Measurements from ENCODE around the gene RIPK4.
"Not testable (repeated sequence)": the region's sequence is repeated elsewhere in the genome, so short reads cannot be mapped to it uniquely, and the experiment has no call there.

The RIPK4 gene

DNA sequence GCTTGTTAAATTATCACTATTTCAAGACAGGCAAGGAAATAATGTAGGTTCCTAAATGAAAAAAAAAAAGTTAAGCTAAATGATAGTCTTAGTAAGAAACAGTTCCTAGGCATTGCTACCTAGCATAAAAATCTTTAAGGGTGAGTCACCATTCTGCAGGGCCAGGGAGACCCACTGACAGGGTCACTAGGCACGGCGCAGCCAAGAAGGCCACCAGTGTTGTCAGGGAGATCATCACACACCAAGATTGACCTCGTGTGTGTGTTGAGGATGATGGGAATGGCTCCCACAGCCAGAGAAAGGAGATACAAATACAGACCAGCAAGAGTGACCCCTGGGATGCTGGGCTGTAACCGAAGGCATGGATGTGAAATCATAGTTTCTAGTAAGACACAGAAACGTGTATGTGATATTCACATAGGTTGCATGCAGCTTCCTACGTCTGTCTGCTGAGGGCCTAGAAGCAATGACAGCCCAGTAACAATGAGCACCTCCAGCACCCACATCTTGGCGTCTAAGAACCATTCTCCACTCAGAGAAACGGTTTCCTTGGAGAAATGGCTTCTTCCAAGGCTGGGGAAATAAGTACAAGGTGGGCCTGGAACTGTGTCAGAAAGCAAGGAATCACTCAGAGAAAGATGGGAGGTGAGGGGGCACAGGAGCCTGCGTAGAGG is 29.1 kb downstream of the RIPK4 start:
- no peak for DNase-seq (ENCODE audit: low read depth in 3 of 3)

DNA sequence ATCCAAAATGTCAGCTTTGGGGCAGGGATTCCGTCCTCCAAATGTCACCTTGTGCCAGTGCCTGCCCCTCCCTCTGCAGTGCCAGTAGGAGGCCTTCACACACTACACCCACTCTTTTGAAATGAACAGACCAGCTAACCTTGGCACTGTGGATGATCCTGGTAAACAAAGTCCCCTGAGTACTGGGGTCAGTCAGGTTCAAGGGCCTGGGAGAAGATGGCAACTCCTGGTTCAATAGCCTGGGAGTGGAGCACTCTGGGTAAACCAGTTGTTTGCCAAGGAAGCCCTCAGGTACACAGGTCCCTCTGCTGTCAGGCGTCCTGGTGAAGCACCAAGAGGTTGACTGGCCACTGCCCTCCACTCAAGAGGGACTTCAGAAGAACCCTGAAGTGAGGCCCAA is 30.4 kb downstream of the RIPK4 start:
- DNase-seq (ENCODE audit: low read depth in 3 of 3), result no peak

DNA sequence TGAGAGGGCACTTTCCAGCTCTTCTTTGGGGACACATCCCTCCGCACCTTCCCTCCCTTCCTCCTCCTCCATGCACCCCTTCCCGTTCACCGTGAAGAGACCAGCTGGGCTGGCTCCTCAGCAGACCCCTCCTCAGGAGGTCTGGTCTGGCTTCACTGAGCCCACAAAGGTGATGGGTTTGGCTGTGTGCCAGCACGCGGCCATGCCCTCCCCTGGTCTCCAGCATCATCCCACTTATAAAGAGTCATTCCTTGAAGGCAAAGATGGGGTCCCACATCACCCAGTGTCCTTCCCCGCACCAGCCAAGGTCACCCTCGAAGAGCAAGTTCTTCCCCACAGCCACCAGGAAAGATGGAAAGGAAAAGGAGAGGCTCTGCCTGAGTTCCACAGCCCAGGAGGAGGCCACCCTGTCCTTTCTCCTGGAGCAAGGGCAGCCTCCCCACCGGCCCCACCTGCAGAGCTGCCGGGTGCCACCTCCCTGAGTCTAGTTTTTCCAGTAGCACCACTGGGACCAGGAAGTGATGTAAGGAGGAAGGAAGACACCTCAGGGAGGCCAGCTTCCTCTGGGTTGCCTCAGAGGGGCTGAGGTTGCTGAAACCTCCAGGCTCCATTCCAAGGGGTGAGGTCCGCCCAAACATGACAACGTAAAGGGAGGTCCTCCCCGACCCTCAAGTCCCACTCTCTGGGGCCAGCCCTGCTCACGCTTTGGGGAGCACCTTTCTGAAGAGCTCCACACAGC is 32.7 kb downstream of the RIPK4 start:
- no peak for DNase-seq (ENCODE audit: low read depth in 3 of 3)

DNA sequence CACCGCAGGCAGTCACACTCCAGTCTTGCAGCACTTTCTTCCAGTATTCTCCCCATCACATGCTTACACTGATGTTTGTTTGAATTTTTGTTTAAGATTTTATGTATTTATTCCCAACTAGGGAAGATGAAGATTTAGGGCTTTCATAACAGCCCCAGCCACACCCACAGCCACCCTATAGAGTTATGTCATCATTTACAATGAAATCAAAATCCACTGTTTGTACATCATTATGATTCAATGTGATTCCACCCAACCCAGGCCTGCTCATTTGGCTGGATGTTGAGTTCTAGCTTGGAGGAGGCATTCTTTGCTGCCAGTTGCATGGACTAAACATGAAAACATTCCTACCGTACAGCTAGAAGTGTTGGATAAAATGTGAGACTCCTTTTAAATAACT is 35.8 kb downstream of the RIPK4 start:
- no peak for DNase-seq (ENCODE audit: low read depth in 3 of 3)

DNA sequence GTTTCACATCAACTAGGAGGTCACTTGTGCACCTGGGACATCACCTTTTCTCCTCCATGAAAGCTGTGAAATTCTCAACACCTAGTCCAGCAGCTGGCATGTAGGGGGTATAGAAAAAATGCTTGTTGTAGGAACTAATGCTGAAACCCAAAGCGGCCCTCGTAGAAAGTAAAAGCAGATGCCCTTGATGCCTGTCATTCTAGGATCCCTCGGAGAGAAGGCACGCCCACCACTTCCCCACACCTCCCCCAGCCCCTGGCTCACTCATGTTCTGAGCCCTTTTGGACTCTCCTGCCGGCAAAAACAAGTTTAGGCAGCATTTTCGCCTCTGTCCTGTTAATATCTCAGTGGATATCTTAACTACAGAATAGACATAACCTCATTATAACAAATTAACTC is 36.5 kb downstream of the RIPK4 start:
- no peak for DNase-seq (ENCODE audit: low read depth in 3 of 3)

DNA sequence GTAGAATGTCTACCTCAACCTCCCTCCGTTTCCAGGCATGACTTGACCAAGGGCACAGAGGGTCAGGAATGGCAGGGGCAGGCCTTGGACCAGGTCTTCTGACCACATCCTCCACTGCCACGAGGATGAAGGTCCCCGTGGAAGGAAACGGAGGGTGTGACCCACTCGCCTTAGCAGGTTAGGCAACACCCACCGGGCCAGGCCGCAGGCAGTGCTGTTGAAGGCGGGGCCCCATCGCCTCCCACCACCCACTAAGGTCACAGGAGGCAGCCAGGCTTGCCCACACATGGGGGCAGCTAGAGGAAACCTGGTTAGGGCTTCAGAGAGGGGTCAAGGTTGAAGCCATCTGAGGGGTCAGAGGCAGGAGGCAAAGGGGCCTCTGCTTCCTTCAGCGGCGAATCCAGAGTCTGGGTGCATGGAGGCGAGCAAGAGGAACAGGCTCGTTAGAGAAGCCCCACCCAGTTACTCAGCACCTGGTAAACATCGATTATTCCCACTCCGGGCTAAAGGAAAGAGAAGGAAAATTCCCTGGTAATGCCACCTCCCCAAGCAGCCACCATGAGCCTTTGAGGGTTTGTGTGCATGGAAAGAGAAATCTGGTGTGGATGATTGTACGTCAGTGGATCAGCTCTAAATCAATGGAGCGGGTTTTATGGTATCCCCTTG is 37.0 kb downstream of the RIPK4 start:
- no peak for DNase-seq (ENCODE audit: low read depth in 3 of 3)

DNA sequence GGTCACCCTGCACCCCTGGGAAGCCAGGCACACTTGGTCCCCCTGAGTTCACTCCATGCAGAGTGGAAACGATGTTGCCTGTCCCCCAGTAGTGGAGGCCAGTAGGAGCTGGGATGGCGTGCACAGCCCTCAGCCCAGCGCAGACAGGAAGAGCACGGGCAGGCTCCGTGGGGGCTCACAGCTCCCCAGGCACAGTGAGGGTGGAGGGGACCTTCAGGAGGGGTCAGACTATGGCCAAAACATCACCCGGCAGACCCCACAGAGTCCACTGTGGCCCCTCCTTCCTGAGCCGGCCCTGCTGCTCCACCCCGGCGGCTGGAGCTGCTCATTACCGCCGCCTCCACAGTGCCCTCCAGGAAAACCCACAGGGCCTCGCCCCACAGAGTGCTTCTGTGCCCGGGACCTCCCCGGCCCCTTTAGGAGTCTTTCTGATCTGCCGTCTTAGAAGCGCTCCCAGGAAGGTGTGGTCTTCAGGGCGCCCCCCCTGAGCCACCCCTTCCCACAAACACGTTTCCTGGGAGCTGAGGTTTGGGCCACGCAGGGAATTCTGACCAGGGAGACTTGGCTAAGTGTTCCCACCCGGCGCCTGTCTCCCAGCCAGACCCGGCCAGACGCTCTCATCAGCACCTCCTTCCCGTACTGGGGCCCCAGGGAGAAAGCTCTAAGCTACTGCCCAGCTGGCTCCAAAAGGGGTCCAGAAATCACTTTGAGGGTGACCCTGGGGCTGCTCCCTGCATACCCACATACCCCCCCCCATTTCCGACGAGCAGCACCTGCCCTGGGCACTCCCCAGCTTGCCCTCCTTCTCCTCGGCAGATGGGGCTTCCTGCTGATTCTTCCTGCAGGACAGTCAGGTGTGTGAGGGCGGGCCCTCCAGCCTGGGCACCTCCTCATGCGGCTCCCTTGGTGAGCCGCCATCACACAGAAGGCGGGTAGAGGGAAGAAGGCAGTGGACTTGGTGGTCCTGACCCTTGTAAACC is 38.8 kb downstream of the RIPK4 start:
- DNase-seq (ENCODE audit: low read depth in 3 of 3), result no peak

DNA sequence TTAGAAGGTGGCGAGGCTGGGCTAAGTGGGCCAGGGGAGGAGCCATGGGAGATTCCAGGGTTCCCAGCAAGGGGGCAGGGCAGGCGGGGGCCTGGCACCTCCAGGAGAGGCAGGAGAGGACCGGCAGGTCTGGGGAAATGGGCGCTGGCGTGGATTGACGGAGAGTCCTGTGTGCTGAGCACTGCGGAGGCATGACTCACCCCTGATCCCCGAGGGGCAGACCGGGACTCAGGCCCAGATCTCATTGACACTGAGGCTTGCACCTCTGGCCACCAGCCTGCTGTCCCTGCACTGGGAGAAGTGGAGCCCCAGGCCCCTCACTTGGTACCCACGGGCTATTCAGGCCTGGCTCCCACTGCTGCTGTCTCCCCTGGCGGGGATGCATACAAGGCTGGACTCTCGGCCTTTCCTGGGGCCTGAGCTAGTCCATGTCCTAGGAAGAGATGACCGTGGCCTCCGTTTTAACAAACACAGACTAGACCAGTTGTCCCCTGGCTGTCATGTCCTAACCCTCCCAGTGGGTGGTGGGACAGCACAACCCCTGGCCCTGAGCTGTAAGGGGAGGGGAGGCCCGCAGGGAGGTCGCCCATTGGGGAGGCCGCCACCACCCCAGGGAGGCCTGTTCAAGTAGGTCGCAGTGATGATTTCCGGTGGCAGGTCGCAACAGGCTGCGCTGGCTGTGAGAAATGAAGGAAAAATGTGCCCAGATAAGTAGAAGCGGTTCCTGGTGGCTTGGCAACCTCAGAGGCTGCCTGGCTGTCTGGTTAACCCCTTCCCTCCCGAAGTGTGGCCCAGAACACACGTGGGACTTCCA is 39.7 kb downstream of the RIPK4 start:
- no peak for DNase-seq (ENCODE audit: low read depth in 3 of 3)

DNA sequence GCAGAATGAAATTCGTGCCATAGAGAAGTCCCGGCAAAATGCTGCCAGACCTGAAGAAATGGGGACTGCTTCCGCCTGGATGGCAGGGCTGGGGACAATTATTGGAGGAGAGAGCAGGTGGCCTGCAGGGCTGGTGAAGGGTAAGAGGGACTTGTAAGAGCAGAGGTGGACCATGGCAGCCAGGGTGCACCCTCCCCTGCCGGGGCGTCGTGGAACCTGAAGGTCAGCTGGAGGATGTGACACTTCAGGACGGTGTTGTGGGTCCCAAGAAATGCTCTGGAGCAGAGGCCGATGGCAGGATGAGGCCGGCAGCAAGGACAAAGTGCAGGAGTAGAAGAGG is 40.3 kb downstream of the RIPK4 start:
- no peak for DNase-seq (ENCODE audit: low read depth in 3 of 3)

DNA sequence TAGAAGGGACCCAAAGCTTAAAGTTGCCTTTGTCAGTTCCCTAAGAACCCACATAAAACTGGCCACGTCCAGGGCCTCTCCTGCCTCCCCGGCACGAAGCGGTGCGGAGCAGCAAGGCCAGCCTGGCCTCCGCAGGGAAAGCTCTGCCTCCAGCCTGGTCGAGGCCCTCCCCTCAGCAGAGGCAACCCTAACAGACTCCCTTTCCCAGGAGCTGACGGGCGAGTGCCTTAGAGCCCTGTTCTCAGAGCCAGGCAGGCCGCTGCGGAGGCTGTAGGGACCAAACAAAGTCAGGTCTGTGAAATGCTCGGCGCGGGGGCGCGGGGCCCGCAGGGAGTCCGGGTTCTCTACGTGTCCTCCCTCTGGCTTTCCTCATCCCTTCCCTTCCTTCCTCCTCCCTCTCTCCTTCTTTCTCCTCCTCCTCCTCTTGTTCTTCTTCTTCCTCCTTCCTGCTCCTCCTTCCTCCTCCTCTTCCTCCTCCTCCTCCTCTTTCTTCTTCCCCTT is 40.7 kb downstream of the RIPK4 start:
- DNase-seq (ENCODE audit: low read depth in 3 of 3), result no peak

DNA sequence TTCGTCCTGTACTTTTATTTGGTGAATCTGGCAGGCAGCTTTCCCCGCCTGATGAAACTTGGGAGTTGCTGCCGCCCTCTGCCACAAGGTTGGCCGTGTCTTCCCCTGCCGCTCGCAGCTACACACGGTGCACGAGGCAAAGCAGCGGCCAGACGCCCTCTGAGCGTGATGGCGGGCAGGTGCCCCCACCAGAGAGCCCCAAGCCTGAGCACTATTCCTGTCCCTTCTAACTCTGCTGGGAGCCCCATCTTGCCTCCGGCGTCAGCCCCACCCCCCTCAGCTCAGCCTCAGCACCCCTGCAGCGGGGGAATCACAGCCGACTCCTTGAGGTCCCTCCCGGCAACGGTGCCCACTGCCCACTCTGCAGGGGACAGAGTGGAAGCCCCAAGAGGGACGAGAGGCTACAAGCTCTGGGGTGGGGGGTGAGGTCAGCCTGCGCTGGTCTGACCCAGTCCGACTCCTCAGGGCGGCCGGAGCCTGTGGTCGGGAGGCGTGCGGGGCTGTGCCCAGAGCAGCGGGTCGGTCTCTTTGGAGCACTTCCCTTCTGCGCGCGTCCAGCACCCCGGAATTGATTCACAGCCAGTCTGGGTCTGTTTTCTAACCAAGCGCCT is 41.3 kb downstream of the RIPK4 start:
- DNase-seq (ENCODE audit: low read depth in 3 of 3), result no peak

DNA sequence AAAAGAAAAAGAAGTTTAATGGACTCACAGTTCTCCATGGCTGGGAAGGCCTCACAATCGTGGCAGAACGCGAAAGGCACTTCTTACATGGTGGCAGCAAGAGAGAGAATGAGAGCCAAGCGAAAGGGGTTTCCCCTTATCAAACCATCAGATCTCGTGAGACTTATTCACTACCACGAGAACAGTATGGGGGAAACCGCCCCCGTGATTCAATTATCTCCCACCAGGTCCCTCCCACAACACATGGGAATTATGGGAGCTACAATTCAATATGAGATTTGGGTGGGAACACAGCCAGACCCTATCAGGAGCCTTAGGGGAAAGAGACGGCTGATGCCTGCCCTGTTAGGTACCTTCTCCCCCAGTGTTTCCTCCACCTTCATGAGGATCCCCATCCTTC is 43.0 kb downstream of the RIPK4 start:
- DNase-seq (ENCODE audit: low read depth in 3 of 3), result not testable (repeated sequence)

DNA sequence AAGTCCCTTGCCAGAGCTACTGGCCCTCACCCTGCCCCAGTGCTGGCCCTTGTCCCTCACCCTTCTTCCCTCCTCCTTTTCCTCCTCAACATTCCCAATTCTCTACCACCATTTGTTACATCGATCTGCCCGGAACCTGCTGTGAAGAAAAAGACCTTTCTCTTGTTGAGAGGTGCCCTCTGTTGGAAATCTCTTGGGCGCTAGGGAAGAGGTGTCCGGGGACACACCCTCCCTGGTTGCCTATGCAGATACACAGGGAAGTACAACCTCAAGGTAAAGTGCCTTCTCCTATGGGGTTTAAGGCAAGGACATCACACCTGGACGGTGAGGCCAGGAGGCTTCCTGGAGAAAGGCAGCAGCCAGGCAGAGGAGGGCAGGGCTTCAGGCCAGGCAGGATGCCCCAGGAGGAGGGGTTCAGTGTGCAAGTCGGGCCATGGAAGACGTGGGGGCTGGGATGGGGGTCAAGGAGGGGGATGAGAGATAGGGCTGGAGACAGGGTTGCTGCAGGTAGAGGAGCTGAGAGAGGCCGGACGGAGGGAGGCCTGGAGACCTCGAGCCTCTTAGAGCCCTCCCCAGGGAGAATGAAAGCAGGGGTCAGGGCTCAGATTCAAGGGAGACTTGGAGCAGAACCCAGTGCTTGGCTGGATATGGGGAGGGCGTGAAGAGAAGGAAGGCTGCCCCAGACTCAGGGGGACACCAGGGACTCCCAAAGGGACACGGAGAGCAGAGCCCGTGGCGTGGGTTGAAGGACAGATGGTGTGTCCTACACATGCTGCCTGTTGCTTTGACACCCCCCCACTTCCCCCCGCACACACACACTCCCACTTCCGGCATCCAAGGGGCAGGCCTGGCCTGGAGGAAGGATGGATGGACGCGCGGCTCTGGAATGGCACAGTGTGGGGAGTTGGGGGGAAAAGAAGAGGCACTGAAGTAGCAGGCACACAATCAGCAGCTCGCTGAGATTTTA is 44.5 kb downstream of the RIPK4 start:
- no peak for DNase-seq (ENCODE audit: low read depth in 3 of 3)

DNA sequence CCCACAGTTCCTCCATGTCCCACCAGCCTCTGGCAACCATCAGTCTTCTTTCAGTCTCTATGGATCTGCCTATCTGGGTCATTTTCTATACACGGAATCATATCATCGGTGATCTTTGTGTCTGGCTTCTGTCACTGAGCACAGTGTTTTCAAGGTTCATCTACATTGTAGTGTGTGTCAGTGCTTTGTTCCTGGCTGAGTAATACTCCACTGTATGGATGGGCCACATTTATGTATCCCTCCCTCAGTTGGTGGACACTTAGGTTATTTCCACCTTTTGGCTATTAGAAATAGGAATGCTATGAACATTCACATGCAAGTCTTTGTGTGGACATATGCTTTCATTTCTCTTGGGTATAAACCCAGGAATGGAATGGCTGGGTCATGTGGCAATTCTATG is 46.6 kb downstream of the RIPK4 start:
- DNase-seq (ENCODE audit: low read depth in 3 of 3), result no peak

DNA sequence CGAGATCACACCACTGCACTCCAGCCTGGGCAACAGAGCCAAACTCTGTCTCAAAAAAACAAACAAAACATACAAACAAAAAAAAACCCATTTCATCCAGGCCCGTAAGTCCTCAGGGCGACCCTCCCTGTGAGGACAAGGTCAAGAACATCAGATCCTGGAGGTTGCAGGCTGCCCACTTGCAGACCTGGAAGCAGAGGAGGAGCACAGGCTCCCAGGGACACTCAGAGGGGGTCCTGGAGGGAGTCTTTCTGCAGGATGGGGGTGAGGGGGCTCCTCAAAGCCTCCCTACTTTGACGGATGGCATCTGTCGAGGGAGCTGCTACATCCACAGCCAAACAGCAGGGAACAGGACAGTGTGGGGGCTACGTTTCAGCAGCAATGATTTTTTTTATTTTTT is 47.2 kb downstream of the RIPK4 start:
- no peak for DNase-seq (ENCODE audit: low read depth in 3 of 3)

DNA sequence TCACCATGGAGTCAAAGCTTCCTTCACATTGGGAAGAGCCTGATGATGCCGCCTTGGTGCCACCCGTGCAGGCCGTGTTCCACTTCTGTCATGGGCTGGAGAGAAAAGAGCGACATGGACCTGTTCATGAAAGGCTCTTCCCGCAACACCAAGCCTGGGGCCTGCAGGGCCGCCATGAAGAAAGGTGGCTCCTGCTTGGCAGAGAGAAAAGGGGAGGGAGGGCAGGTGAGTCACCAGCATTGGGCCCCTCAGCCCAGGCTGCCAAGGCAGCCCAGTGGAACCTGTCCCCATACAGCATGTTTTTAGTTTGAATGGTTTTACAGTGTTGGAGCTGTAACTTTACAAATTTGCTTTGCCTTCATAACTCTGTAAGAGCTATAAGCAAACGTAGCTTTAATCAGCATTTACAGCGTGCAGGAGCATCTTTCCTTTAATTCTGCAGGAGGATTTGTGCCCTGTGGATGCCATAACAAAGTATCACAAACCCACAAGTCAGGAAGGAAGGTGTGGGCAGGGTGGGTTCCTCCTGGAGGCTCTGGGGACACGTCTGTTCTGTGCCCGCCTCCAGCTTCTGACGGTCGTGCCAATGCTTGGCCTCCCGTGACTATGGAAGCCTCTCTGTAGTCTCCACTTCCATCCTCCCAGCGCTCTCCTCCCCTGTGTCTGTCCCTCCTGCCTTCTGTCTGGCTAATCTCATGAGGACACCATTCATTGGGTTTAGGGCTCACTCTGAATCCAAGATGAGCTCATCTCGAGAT is 49.1 kb downstream of the RIPK4 start:
- no peak for DNase-seq (ENCODE audit: low read depth in 3 of 3)

DNA sequence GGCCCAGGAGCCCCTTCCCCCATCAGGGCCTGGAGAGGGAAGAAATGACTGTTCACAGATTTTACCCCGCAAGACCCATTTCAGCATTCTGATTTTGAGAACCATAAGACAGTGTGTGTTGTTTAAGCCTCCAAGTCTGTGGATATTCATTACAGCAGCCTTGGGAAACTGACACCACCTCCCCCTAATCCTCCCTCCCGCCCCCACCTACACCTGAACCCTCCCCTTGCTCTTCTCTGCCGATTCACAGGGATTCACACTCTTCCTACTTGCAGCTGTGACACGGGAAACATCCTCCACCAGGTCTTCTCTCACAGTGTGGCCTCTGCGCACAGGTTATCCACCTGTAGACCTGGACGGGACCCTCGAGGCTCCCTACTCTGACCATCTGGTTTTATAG is 50.1 kb downstream of the RIPK4 start:
- DNase-seq (ENCODE audit: low read depth in 3 of 3), result no peak

DNA sequence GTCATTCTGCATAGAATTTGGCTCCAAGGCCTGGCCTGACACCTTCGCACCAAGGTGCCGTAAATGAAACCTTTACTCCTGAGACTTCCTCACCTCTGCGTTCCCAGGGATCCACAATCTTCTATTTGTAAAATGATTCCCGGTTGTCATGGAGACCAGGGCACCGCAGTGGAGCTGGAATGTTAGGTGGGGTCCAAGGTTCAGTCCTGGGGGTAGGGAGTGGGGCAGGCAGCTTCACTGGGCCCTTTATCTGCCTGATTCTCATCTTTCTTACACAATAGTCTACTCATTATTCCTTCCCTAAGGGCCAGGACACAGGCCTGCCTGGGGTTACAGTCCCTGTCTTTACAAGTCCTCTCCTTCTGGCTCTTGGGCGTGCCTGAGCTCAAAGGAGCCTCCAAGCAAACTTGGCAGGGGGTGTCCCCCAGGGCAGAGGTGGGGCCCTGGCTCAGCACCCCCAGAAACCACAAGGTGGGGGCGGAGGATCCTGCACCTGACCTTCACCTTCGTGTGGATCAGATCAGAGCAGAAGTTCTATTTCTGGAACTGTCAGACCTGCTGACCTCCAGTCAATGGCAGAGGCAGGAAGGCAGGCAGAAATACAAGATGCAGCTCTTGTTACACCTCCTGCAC is 51.1 kb downstream of the RIPK4 start:
- no peak for DNase-seq (ENCODE audit: low read depth in 3 of 3)
